ENCODE measurements around the gene FBXO36.

FBXO36 gene

GRCh38 chr2:230008708-230009066, 86.4 kb downstream of the FBXO36 start:
- no peak for TF ChIP-seq TAF1 (IDR thresholded peaks at IDR 0.05; ENCODE audit: borderline replicate concordance, insufficient read depth, low read length)
- no peak for TF ChIP-seq FOXP2 (optimal IDR thresholded peaks at IDR 0.05; ENCODE audit: borderline replicate concordance, extremely low read depth, extremely low read length, insufficient read depth)
- no peak for TF ChIP-seq POLR2AphosphoS5 (IDR thresholded peaks at IDR 0.05; ENCODE audit: low read depth, low read length)
- TF ChIP-seq, protein P1, sequence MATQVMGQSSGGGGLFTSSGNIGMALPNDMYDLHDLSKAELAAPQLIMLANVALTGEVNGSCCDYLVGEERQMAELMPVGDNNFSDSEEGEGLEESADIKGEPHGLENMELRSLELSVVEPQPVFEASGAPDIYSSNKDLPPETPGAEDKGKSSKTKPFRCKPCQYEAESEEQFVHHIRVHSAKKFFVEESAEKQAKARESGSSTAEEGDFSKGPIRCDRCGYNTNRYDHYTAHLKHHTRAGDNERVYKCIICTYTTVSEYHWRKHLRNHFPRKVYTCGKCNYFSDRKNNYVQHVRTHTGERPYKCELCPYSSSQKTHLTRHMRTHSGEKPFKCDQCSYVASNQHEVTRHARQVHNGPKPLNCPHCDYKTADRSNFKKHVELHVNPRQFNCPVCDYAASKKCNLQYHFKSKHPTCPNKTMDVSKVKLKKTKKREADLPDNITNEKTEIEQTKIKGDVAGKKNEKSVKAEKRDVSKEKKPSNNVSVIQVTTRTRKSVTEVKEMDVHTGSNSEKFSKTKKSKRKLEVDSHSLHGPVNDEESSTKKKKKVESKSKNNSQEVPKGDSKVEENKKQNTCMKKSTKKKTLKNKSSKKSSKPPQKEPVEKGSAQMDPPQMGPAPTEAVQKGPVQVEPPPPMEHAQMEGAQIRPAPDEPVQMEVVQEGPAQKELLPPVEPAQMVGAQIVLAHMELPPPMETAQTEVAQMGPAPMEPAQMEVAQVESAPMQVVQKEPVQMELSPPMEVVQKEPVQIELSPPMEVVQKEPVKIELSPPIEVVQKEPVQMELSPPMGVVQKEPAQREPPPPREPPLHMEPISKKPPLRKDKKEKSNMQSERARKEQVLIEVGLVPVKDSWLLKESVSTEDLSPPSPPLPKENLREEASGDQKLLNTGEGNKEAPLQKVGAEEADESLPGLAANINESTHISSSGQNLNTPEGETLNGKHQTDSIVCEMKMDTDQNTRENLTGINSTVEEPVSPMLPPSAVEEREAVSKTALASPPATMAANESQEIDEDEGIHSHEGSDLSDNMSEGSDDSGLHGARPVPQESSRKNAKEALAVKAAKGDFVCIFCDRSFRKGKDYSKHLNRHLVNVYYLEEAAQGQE (IDR thresholded peaks at IDR 0.05; ENCODE audit: insufficient read depth in 1 of 2, low read depth in 2 of 2, low read length in 2 of 2) = no peak
- no peak for TF ChIP-seq SIN3A (IDR thresholded peaks at IDR 0.05; ENCODE audit: borderline replicate concordance, insufficient read depth, low read length)

DNA sequence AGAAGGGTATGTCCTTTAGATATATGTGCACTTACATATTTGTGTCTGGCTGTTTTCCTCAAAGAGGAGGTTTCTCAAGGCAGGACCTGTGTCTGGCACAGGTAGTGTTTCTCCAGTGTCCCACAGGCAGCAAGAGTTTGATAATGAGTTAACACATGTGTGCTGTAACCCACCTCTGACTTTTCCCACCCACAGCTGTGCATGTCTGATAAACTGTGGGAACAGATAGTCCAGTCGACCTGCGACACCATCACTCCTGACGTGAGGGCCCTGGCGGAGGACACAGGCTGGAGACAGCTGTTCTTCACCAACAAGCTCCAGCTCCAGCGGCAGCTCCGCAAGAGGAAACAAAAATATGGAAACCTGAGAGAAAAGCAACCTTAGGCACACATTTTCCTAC, 88.2 kb downstream of the FBXO36 start:
- TF ChIP-seq FOXP2 (optimal IDR thresholded peaks at IDR 0.05; ENCODE audit: borderline replicate concordance, extremely low read depth, extremely low read length, insufficient read depth) (no peak), POLR2AphosphoS5 (IDR thresholded peaks at IDR 0.05; ENCODE audit: low read depth, low read length) (no peak), SIN3A (IDR thresholded peaks at IDR 0.05; ENCODE audit: borderline replicate concordance, insufficient read depth, low read length) (no peak), TAF1 (IDR thresholded peaks at IDR 0.05; ENCODE audit: borderline replicate concordance, insufficient read depth, low read length) (no peak)
- TF ChIP-seq, protein P1 (IDR thresholded peaks at IDR 0.05; ENCODE audit: insufficient read depth in 1 of 2, low read depth in 2 of 2, low read length in 2 of 2) = no peak

DNA sequence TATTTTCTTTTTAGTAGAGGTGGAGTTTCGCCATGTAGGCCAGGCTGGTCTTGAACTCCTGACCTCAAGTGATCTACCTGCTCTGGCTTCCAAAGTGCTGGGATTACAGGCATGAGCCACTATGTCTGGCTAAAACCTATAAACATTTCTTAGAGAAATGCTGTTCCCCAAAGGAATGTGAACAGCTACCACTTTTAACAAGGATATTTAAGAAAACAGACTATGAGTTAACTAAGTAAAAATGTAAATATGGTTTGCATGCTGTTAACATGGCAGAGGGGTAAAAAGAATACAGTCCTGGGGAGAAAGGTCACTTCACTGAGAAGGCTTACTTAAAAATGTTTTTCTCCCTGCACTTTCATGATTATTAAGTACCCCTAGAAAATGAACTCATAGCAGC, 89.3 kb downstream of the FBXO36 start:
- TF ChIP-seq FOXP2 (optimal IDR thresholded peaks at IDR 0.05; ENCODE audit: borderline replicate concordance, extremely low read depth, extremely low read length, insufficient read depth) (no peak), SIN3A (IDR thresholded peaks at IDR 0.05; ENCODE audit: borderline replicate concordance, insufficient read depth, low read length) (no peak), POLR2AphosphoS5 (IDR thresholded peaks at IDR 0.05; ENCODE audit: low read depth, low read length) (no peak), TAF1 (IDR thresholded peaks at IDR 0.05; ENCODE audit: borderline replicate concordance, insufficient read depth, low read length) (no peak)
- TF ChIP-seq, protein P1 (IDR thresholded peaks at IDR 0.05; ENCODE audit: insufficient read depth in 1 of 2, low read depth in 2 of 2, low read length in 2 of 2) = no peak

GRCh38 chr2:230012267-230012884, 90.1 kb downstream of the FBXO36 start:
- TF ChIP-seq POLR2AphosphoS5 (IDR thresholded peaks at IDR 0.05; ENCODE audit: low read depth, low read length) (no peak), SIN3A (IDR thresholded peaks at IDR 0.05; ENCODE audit: borderline replicate concordance, insufficient read depth, low read length) (no peak), FOXP2 (optimal IDR thresholded peaks at IDR 0.05; ENCODE audit: borderline replicate concordance, extremely low read depth, extremely low read length, insufficient read depth) (no peak), TAF1 (IDR thresholded peaks at IDR 0.05; ENCODE audit: borderline replicate concordance, insufficient read depth, low read length) (no peak)
- TF ChIP-seq, protein P1 (IDR thresholded peaks at IDR 0.05; ENCODE audit: insufficient read depth in 1 of 2, low read depth in 2 of 2, low read length in 2 of 2) = no peak

Measured in PFSK-1 (cell line).